Liver (tissue), 9 donors: ENCODE data around the gene CD101. TPM values are rescaled to one million over a fixed set of nuclear protein-coding genes. Genes with fewer than 3 reads are reported as not detected.

Experiments used
- DNase-seq: peaks from one replicate; pipeline ENCODE4 v3.0.0-alpha.2; 2017; ENCODE audit warnings: low spot score
- H3K27ac ChIP-seq, 2 donors: one replicate each; pipeline ENCODE4 v1.7.0; 2013; ENCODE audit warnings: inconsistent platforms in 2 of 2, low read length in 2 of 2, control low read depth in 1 of 2, low read depth in 1 of 2, mild to moderate bottlenecking in 1 of 2
- H3K27me3 ChIP-seq, 4 donors: one replicate each; pipeline versions ENCODE4 v1.6.1 to v1.7.0; 2013; ENCODE audit warnings: low read length in 3 of 4, inconsistent platforms in 1 of 4, mild to moderate bottlenecking in 1 of 4, moderate library complexity in 1 of 4; ENCODE audit not compliant: control insufficient read depth in 4 of 4, insufficient read depth in 4 of 4
- H3K36me3 ChIP-seq, 4 donors: one replicate each; pipeline versions ENCODE4 v1.6.1 to v1.7.0; 2013; ENCODE audit warnings: low read length in 3 of 4, mild to moderate bottlenecking in 3 of 4, low read depth in 1 of 4, moderate library complexity in 1 of 4; ENCODE audit not compliant: control insufficient read depth in 4 of 4, insufficient read depth in 3 of 4
- H3K4me1 ChIP-seq, 4 donors: one replicate each; pipeline versions ENCODE4 v1.6.1 to v1.7.0; 2013; ENCODE audit warnings: low read length in 3 of 4, mild to moderate bottlenecking in 3 of 4, moderate library complexity in 1 of 4; ENCODE audit not compliant: control insufficient read depth in 4 of 4, insufficient read depth in 4 of 4
- H3K4me3 ChIP-seq, 3 donors: one replicate each; pipeline versions ENCODE4 v1.6.1 to v1.7.0; 2013; ENCODE audit warnings: low read length in 3 of 3, control low read depth in 1 of 3, low read depth in 1 of 3, mild to moderate bottlenecking in 1 of 3
- H3K9ac ChIP-seq, 2 donors: one replicate each; pipeline ENCODE4 v1.7.0; 2013; ENCODE audit warnings: low read length in 2 of 2, mild to moderate bottlenecking in 2 of 2, moderate library complexity in 2 of 2, control low read depth in 1 of 2, low read depth in 1 of 2
- H3K9me3 ChIP-seq, 4 donors: one replicate each; pipeline versions ENCODE4 v1.6.1 to v1.7.0; 2013; ENCODE audit warnings: low read length in 3 of 4; ENCODE audit not compliant: control insufficient read depth in 4 of 4
- ATF3 ChIP-seq: IDR thresholded peaks from 2 replicates; pipeline ENCODE4 v1.6.1; 2016; ENCODE audit warnings: antibody characterized with exemption
- CTCF ChIP-seq: fragments of 150-350 bp; IDR thresholded peaks from 2 replicates; pipeline ENCODE4 v1.5.1; 2017; ENCODE audit warnings: improper control_type of control experiment, low read depth, low read length; ENCODE audit not compliant: missing input control
- EGR1 ChIP-seq, 2 donors: IDR thresholded peaks; 2 replicates each; pipeline ENCODE4 v1.6.1; 2016 to 2018; ENCODE audit warnings: antibody characterized with exemption in 2 of 2, low read depth in 2 of 2
- FOXA1 ChIP-seq: IDR thresholded peaks from 2 replicates; pipeline ENCODE4 v1.6.1; 2016; ENCODE audit warnings: antibody characterized with exemption
- GABPA ChIP-seq, 2 donors: IDR thresholded peaks in 1 of 2; conservative IDR thresholded peaks in 1 of 2; 2 replicates each; pipeline ENCODE4 v1.6.1; 2016; ENCODE audit warnings: antibody characterized with exemption in 2 of 2, mild to moderate bottlenecking in 1 of 2, moderate library complexity in 1 of 2
- HNF4G ChIP-seq: IDR thresholded peaks from 2 replicates; pipeline ENCODE4 v1.6.1; 2016; ENCODE audit warnings: antibody characterized with exemption
- JUND ChIP-seq, 2 donors: IDR thresholded peaks; 2 replicates each; pipeline ENCODE4 v1.6.1; 2016; ENCODE audit warnings: antibody characterized with exemption in 2 of 2
- MAX ChIP-seq: IDR thresholded peaks from 2 replicates; pipeline ENCODE4 v1.6.1; 2016; ENCODE audit warnings: antibody characterized with exemption
- NR2F2 ChIP-seq: IDR thresholded peaks from 2 replicates; pipeline ENCODE4 v1.6.1; 2016; ENCODE audit warnings: antibody characterized with exemption
- REST ChIP-seq: IDR thresholded peaks from 2 replicates; pipeline ENCODE4 v1.6.1; 2016; ENCODE audit warnings: antibody characterized with exemption, mild to moderate bottlenecking
- RXRA ChIP-seq, 2 donors: IDR thresholded peaks; 2 replicates each; pipeline ENCODE4 v1.6.1; 2017 to 2018; ENCODE audit warnings: antibody characterized with exemption in 2 of 2, mild to moderate bottlenecking in 1 of 2
- SP1 ChIP-seq: IDR thresholded peaks from 2 replicates; pipeline ENCODE4 v1.6.1; 2018; ENCODE audit warnings: antibody characterized with exemption, mild to moderate bottlenecking
- TAF1 ChIP-seq: conservative IDR thresholded peaks from 2 replicates; pipeline ENCODE4 v1.6.1; 2016; ENCODE audit warnings: antibody characterized with exemption, mild to moderate bottlenecking
- YY1 ChIP-seq: IDR thresholded peaks from 2 replicates; pipeline ENCODE4 v1.6.1; 2016; ENCODE audit warnings: antibody characterized with exemption, mild to moderate bottlenecking
- ZBTB33 ChIP-seq: IDR thresholded peaks from 2 replicates; pipeline ENCODE4 v1.6.1; 2016; ENCODE audit warnings: antibody characterized with exemption
- WGBS: extraction: QIAGEN DNeasy Blood & Tissue Kit; methylation state at CpG from one replicate; pipeline ENCODE4 v1.1.7; 2013; 5-methylcytosine and 5-hydroxymethylcytosine counted together
- polyA plus RNA-seq, 2 donors: library from polyadenylated mRNA; stranded (reverse) in 1 of 2; unstranded in 1 of 2; fragments of 200-250 nt in 1 of 2; fragments of >200 nt in 1 of 2; fragmentation: Nextera tagmentation in 1 of 2; extraction: Ambion mirVana in 1 of 2; gene quantifications; one replicate each; pipeline versions ENCODE4 v1.2.1 to v1.2.3, GENCODE V29; 2013 to 2015
- total RNA-seq, 2 donors: library from RNA; depleted of rRNA; stranded (reverse); fragments of >200 nt; gene quantifications; one replicate each; pipeline ENCODE4 v1.2.3, GENCODE V29; 2014
- donor health status: healthy.
- donor health status: healthy.
- donor health status: healthy.
- donor health status: healthy.
- donor health status: healthy.

CD101 gene
- total and polyA plus RNA-seq, 4 donors, result 0.24 to 2.0 (median 0.65) TPM

- Histone ChIP-seq H3K27me3 (no peaks in the 10 kb centered on the region), H3K27ac (no peak overlapping the region), H3K36me3 (peaks cover 0 to 7% (median 0%) of the 10 kb centered on the region in 4 donors), H3K4me1 (no peaks in the 10 kb centered on the region), H3K9me3 (no peaks in the 10 kb centered on the region), H3K9ac (no peak overlapping the region), H3K4me3 (no peak overlapping the region)
- 94% methylated on average over 7 of the region's 7 CpGs for WGBS
- DNase-seq, result no peak
- TF ChIP-seq RXRA (IDR thresholded peaks at IDR 0.05) (no peak), REST (no peak), FOXA1 (no peak), CTCF (no peak), TAF1 (no peak), JUND (IDR thresholded peaks at IDR 0.05) (no peak), ATF3 (no peak), NR2F2 (no peak), GABPA (IDR thresholded peaks at IDR 0.05 in 1 of 2, conservative IDR thresholded peaks at IDR 0.05 in 1 of 2) (no peak)
Observed at GRCh38 chr1:116988248-116988647, 13.3 kb upstream of the CD101 start.

- 90% methylated on average over 2 of the region's 2 CpGs for WGBS
Observed at GRCh38 chr1:116988908-116989307, 12.7 kb upstream of the CD101 start.

More at GRCh38 chr1:116988908-116989307, 12.7 kb upstream of the CD101 start:
- Histone ChIP-seq H3K4me1 (no peaks in the 10 kb centered on the region), H3K4me3 (no peak overlapping the region), H3K27ac (no peak overlapping the region), H3K9ac (no peak overlapping the region), H3K27me3 (no peaks in the 10 kb centered on the region), H3K9me3 (no peaks in the 10 kb centered on the region), H3K36me3 (peaks cover 0 to 7% (median 0%) of the 10 kb centered on the region in 4 donors)
- TF ChIP-seq ZBTB33, result no peak
- no peak for TF ChIP-seq CTCF
- TF ChIP-seq JUND (IDR thresholded peaks at IDR 0.05), result no peak
- no peak for TF ChIP-seq FOXA1
- TF ChIP-seq EGR1 (IDR thresholded peaks at IDR 0.05; ENCODE audit: low read depth in 2 of 2), result no peak
- no peak for TF ChIP-seq YY1
- no peak for TF ChIP-seq SP1
- no peak for TF ChIP-seq MAX
- no peak for TF ChIP-seq REST
- no peak for TF ChIP-seq RXRA (IDR thresholded peaks at IDR 0.05)
- TF ChIP-seq HNF4G, result no peak
- TF ChIP-seq TAF1, result no peak
- TF ChIP-seq GABPA (IDR thresholded peaks at IDR 0.05 in 1 of 2, conservative IDR thresholded peaks at IDR 0.05 in 1 of 2), result no peak
- no peak for TF ChIP-seq NR2F2
- DNase-seq, result no peak
